Mesendoderm (in vitro differentiated cells): ENCODE measurements around the gene NDUFB11.

ENCODE experiments used
- DNase-seq: peaks from one replicate; pipeline ENCODE4 v3.0.0; 2013
- H2AK5ac ChIP-seq: 2 replicates; pipeline ENCODE4 v1.6.1; 2013; ENCODE audit warnings: low read length, inconsistent platforms
- H2BK120ac ChIP-seq: 2 replicates; pipeline ENCODE4 v1.6.1; 2013; ENCODE audit warnings: low read depth, mild to moderate bottlenecking, low read length, moderate library complexity, mixed read lengths
- H2BK15ac ChIP-seq: replicated peaks from 2 replicates; pipeline ENCODE4 v1.6.1; 2013; ENCODE audit warnings: low read depth, mild to moderate bottlenecking, moderate library complexity
- H2BK5ac ChIP-seq: 2 replicates; pipeline ENCODE4 v1.6.1; 2013; ENCODE audit warnings: low read length, inconsistent platforms
- H3K18ac ChIP-seq: 2 replicates; pipeline ENCODE4 v1.6.1; 2013; ENCODE audit warnings: mild to moderate bottlenecking, low read length, mixed read lengths
- H3K23ac ChIP-seq: one replicate; pipeline ENCODE4 v1.6.1; 2013; ENCODE audit warnings: low read length
- H3K27ac ChIP-seq: 2 replicates; pipeline ENCODE4 v1.5.1; 2013; ENCODE audit warnings: low read depth, mild to moderate bottlenecking, inconsistent platforms, low read length, moderate library complexity
- H3K27me3 ChIP-seq: 2 replicates; pipeline ENCODE4 v1.6.1; 2013; ENCODE audit warnings: low read length, control low read depth, mild to moderate bottlenecking, inconsistent platforms; ENCODE audit not compliant: insufficient read depth, poor library complexity
- H3K36me3 ChIP-seq: 2 replicates; pipeline ENCODE4 v1.6.1; 2013; ENCODE audit warnings: low read length, inconsistent platforms; ENCODE audit not compliant: control insufficient read depth, insufficient read depth
- H3K4ac ChIP-seq: one replicate; pipeline ENCODE4 v1.6.1; 2013; ENCODE audit warnings: low read depth, mild to moderate bottlenecking, low read length, moderate library complexity
- H3K4me1 ChIP-seq: 2 replicates; pipeline ENCODE4 v1.6.1; 2013; ENCODE audit warnings: low read depth, low read length, inconsistent platforms; ENCODE audit not compliant: control insufficient read depth
- H3K4me2 ChIP-seq: 2 replicates; pipeline ENCODE4 v1.6.1; 2013; ENCODE audit warnings: low read length
- H3K4me3 ChIP-seq: 2 replicates; pipeline ENCODE4 v1.5.1; 2013; ENCODE audit warnings: mild to moderate bottlenecking, low read length
- H3K56ac ChIP-seq: one replicate; pipeline ENCODE4 v1.6.1; 2013; ENCODE audit warnings: low read length
- H3K79me1 ChIP-seq: 2 replicates; pipeline ENCODE4 v1.6.1; 2013; ENCODE audit warnings: low read length, inconsistent platforms
- H3K79me2 ChIP-seq: 2 replicates; pipeline ENCODE4 v1.6.1; 2013; ENCODE audit warnings: mild to moderate bottlenecking, low read length; ENCODE audit not compliant: control insufficient read depth, insufficient read depth
- H3K9ac ChIP-seq: 2 replicates; pipeline ENCODE4 v1.6.1; 2013; ENCODE audit warnings: low read length, inconsistent platforms
- H4K5ac ChIP-seq: one replicate; pipeline ENCODE4 v1.6.1; 2013; ENCODE audit warnings: low read length
- H4K8ac ChIP-seq: one replicate; pipeline ENCODE4 v1.6.1; 2013; ENCODE audit warnings: low read depth, mild to moderate bottlenecking, control low read depth, low read length, moderate library complexity
- WGBS: extraction: QIAGEN DNeasy Blood & Tissue Kit; methylation state at CpG from one replicate; pipeline ENCODE4 v1.1.7; 2013; ENCODE audit warnings: low lambda C conversion rate, missing lambda C conversion rate; ENCODE audit not compliant: insufficient coverage; ENCODE audit errors: extremely low coverage; 5-methylcytosine and 5-hydroxymethylcytosine counted together

The NDUFB11 gene

DNA sequence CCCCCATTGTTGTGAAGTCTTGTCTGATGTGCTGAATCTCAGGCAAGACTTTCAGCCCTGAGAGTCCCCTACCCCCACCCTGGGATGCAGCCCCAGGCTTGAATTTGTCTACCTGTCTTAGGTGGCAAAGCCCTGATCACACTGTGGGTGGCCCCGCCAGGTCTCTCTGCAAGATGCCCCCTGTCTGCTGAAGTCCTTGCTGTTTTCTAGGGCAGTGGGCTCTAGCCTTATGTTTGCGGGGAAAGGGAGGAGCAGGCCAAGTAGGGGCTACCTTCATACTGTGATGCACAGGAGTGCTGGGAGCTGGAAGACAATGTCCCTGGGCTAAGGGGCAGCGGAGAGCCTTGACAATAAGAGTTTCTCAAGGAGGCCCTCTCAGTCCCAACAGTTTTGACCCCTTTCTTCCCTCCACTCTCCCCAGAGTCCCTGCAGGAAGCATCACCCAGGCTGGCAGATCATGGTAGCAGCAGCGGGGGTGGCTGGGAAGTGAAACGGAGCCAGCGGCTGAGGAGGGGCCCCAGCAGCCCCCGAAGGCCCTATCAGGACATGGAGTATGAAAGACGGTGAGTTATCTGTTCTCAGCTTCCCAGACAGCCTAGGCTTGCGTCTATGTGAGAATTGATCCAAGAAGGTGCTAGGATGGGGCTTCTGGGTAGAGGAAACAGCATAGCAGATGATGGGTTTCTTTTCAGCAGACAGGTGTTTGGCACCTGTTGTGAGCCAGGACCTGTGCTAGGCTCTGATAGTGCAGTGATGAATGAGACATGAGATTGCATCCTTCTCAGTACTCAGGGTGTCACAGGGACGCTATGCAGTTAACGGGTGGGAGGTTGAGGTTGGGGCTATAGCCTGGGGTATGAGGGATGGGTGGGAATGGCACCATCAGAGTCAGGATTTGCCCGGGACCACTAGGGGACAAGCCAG, 2.7 kb upstream of the NDUFB11 start:
- H2BK120ac ChIP-seq, result no peak overlapping the region
- H3K9ac ChIP-seq, result peak overlapping the region; percentile 95
- no CpG with 5 or more reads among the region's 12 CpGs for WGBS
- H3K4ac ChIP-seq, result no peak overlapping the region
- no peak overlapping the region for H3K18ac ChIP-seq
- no peak overlapping the region for H3K4me3 ChIP-seq
- H3K27me3 ChIP-seq, result no peaks in the 10 kb centered on the region
- H3K23ac ChIP-seq, result no peak overlapping the region
- no peak overlapping the region for H2AK5ac ChIP-seq
- no peak for DNase-seq
- peak overlapping the region; percentile 93 for H3K56ac ChIP-seq
- H3K36me3 ChIP-seq, result no peaks in the 10 kb centered on the region
- no peak overlapping the region for H3K4me2 ChIP-seq
- H4K8ac ChIP-seq, result no peak overlapping the region
- no peak overlapping the region for H2BK5ac ChIP-seq
- peaks cover 48% of the 10 kb centered on the region for H3K79me2 ChIP-seq
- no peak overlapping the region for H2BK15ac ChIP-seq
- no peak overlapping the region for H3K27ac ChIP-seq
- H3K4me1 ChIP-seq, result no peaks in the 10 kb centered on the region
- H4K5ac ChIP-seq, result no peak overlapping the region
- H3K79me1 ChIP-seq, result peaks cover 3% of the 10 kb centered on the region

DNA sequence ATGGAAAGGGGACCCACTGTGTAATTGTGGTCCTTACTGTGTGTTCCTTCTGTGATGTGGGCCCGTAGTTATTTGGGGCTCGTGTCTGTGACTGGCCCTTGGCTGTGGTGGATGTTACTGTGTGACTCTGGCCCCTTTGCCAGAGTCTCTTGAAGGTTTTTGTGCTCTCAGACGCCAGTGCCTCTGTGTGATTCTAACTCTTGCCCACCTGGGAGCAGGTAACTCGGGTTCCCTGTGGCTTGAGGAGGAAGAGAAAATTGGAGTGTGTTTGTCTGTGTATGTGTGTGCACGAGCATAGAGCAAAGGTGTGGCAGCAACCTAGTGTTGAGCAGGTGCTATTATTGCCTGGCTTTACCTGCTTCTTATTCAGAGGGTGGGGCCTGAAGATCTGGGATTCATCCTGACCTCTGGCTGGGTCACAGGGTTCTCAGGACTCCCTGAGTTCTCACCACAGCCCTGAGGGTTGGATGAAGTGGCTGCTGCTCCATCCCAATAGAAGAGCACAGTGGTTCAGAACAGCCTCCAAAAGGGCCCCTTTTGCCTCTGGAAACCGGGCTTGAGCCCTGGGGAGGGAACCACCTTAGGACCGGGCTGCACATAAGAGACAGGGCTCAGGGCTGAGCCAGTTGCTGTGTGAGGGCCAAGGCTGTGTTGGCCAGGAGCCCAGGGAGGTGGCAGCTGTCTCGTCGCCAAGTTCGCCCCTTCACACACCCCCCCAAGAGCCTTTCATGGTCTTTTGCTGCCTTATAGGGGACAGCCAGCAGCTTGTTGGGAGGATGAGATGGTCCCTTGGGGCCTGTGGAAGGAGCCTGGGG, 1.8 kb upstream of the NDUFB11 start:
- no peaks in the 10 kb centered on the region for H3K27me3 ChIP-seq
- no CpG with 5 or more reads among the region's 10 CpGs for WGBS
- no peak overlapping the region for H2BK15ac ChIP-seq
- H2BK5ac ChIP-seq, result no peak overlapping the region
- H3K36me3 ChIP-seq, result no peaks in the 10 kb centered on the region
- no peak overlapping the region for H3K23ac ChIP-seq
- DNase-seq, result no peak
- no peak overlapping the region for H2BK120ac ChIP-seq
- no peak overlapping the region for H4K8ac ChIP-seq
- no peaks in the 10 kb centered on the region for H3K4me1 ChIP-seq
- H2AK5ac ChIP-seq, result no peak overlapping the region
- no peak overlapping the region for H3K18ac ChIP-seq
- H3K4me2 ChIP-seq, result peak overlapping the region; percentile 83
- peak overlapping the region; percentile 95 for H3K9ac ChIP-seq
- H4K5ac ChIP-seq, result no peak overlapping the region
- H3K79me1 ChIP-seq, result peaks cover 3% of the 10 kb centered on the region
- peak overlapping the region; percentile 86 for H3K4me3 ChIP-seq
- no peak overlapping the region for H3K4ac ChIP-seq
- H3K56ac ChIP-seq, result peak overlapping the region; percentile 93
- peaks cover 46% of the 10 kb centered on the region for H3K79me2 ChIP-seq
- H3K27ac ChIP-seq, result no peak overlapping the region

DNA sequence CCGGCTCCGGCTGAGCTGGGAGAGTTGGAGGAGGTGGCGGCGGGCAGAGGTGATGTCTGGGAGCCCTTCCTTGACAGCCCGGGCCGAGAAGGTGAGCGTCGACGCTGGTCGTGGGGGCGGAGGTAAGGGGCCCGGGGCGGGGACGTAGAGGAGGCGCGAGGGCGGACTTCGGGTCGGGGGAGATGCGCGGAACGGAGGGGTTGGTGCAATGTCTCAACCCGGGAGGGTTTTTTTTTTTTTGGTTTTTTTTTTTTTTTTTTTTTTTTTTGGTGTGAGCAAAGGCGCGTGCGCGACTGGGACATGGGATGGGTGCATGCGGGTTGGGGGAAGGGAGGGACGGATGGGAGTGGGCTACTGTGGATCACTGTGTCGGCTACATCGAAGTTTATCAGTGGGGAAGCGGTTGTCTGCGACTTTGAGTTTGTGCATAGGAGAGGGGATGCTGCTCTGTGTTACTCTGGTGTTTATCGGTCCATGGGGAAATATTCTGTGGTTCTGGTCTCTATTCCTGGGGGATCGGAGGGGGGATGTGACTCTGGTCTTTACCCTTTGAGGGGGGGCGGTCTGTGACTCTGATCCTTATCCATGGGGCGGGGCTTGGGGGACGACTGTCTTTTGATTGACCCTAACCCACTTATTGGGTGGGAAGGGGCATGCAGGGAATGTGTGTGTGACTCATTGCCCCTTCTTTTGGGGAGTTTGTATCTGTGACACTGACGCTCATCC, 1.1 kb upstream of the NDUFB11 start:
- Histone ChIP-seq H3K27ac (peak overlapping the region; percentile 71), H3K4me3 (peak overlapping the region; percentile 86), H2BK15ac (no peak overlapping the region), H3K4me1 (no peaks in the 10 kb centered on the region), H3K56ac (peak overlapping the region; percentile 95), H4K5ac (no peak overlapping the region), H3K18ac (peak overlapping the region; percentile 60), H2BK5ac (no peak overlapping the region), H3K27me3 (no peaks in the 10 kb centered on the region), H3K4me2 (peak overlapping the region; percentile 83), H3K36me3 (no peaks in the 10 kb centered on the region), H4K8ac (no peak overlapping the region), H2BK120ac (no peak overlapping the region), H3K9ac (peak overlapping the region; percentile 95), H3K23ac (no peak overlapping the region), H3K4ac (peak overlapping the region; percentile 62), H3K79me2 (peaks cover 46% of the 10 kb centered on the region), H3K79me1 (peaks cover 3% of the 10 kb centered on the region), H2AK5ac (no peak overlapping the region)
- no CpG with 5 or more reads among the region's 39 CpGs for WGBS
- DNase-seq, result no peak

DNA sequence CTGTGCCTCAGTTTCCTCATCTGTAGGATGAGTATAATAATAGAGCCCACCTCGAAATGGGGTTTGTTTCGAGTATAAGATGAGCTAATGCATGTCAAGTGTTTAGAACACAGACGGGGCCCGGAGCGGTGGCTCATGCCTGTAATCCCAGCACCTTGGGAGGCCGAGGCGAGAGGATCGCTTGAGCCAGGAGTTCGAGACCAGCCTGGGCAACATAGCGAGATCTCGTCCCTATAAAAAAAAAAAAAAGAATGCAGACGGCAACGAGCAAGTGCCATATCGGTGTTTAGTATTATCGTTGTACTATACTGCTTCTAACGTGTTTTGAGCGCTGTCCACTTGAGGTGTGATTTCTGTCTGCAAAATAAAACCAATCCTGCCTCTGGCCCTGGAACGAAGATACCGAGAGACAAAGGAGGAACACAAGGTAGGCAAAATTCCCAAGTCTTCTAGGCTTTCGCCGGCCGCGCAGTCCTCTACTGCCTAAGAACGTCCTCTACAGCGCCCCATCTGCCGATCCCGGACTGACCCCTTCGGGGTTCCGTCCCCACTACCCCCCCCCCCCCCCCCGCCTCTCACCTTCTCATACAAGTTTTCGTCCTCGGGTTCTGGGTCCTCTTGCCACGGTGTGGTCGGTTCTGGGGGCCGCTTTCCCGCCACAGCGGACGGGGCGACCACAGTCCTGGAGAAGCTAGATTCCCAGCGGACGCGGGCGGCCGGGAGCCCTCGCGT, 442 bp downstream of the NDUFB11 start:
- Histone ChIP-seq H3K4me2 (peak overlapping the region; percentile 25), H3K27ac (peak overlapping the region; percentile 79), H4K8ac (no peak overlapping the region), H3K79me2 (peaks cover 39% of the 10 kb centered on the region), H4K5ac (no peak overlapping the region), H2BK15ac (no peak overlapping the region), H3K9ac (peak overlapping the region; percentile 81), H3K4me3 (peak overlapping the region; percentile 52), H3K4ac (no peak overlapping the region), H3K4me1 (no peaks in the 10 kb centered on the region), H3K36me3 (no peaks in the 10 kb centered on the region), H2AK5ac (no peak overlapping the region), H3K79me1 (peaks cover 3% of the 10 kb centered on the region), H3K23ac (no peak overlapping the region), H3K27me3 (no peaks in the 10 kb centered on the region), H2BK5ac (no peak overlapping the region), H3K56ac (peak overlapping the region; percentile 84), H3K18ac (no peak overlapping the region), H2BK120ac (no peak overlapping the region)
- WGBS, result no CpG with 5 or more reads among the region's 46 CpGs
- DNase-seq, result no peak

DNA sequence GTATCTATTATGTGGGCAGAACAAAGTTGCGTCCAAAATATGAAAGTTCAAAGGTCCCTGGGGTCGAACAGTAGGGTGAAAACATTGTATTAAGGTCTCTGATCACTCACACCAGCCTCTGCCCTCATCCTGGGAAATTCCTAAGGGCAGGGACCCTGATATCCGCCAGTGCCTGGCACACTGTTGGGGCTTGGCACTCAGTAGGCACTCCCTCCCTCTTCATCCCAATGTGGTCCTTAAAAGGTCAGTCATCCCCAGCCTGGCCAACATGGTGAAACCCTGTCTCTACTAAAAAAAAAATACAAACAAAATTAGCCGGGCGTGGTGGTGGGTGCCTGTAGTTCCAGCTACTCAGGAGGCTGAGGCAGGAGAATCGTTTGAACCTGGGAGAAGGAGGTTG, 6.3 kb downstream of the NDUFB11 start:
- Histone ChIP-seq H3K18ac (no peak overlapping the region), H3K27me3 (no peaks in the 10 kb centered on the region), H3K4me2 (no peak overlapping the region), H2BK15ac (no peak overlapping the region), H3K23ac (no peak overlapping the region), H4K5ac (no peak overlapping the region), H3K9ac (no peak overlapping the region), H3K4me3 (no peak overlapping the region), H3K27ac (no peak overlapping the region), H4K8ac (no peak overlapping the region), H3K4ac (no peak overlapping the region), H2BK5ac (no peak overlapping the region), H3K4me1 (no peaks in the 10 kb centered on the region), H3K36me3 (no peaks in the 10 kb centered on the region), H3K79me1 (no peaks in the 10 kb centered on the region), H2AK5ac (no peak overlapping the region), H2BK120ac (no peak overlapping the region), H3K79me2 (peaks cover under 1% of the 10 kb centered on the region), H3K56ac (no peak overlapping the region)
- no peak for DNase-seq
- no CpG with 5 or more reads among the region's 6 CpGs for WGBS
